Subcutaneous abdominal adipose tissue (tissue), 5 donors: Measurements from ENCODE around the gene ADARB1.

Experiments
- H3K27ac ChIP-seq: one replicate; pipeline ENCODE4 v1.7.0; 2013; ENCODE audit warnings: low read depth, mild to moderate bottlenecking, inconsistent platforms, low read length, moderate library complexity
- H3K27me3 ChIP-seq, 5 donors: one replicate each; pipeline ENCODE4 v1.7.0; 2013; ENCODE audit warnings: low read length in 5 of 5, inconsistent platforms in 1 of 5; ENCODE audit not compliant: control insufficient read depth in 5 of 5, insufficient read depth in 4 of 5
- H3K36me3 ChIP-seq, 5 donors: one replicate each; pipeline ENCODE4 v1.7.0; 2013; ENCODE audit warnings: low read length in 5 of 5; ENCODE audit not compliant: control insufficient read depth in 5 of 5, insufficient read depth in 5 of 5
- H3K4me1 ChIP-seq, 5 donors: one replicate each; pipeline ENCODE4 v1.7.0; 2013; ENCODE audit warnings: low read length in 5 of 5, mild to moderate bottlenecking in 3 of 5, moderate library complexity in 1 of 5; ENCODE audit not compliant: control insufficient read depth in 5 of 5, insufficient read depth in 5 of 5
- H3K4me3 ChIP-seq, 5 donors: one replicate each; pipeline ENCODE4 v1.7.0; 2013; ENCODE audit warnings: low read length in 5 of 5, low read depth in 1 of 5
- H3K9ac ChIP-seq, 5 donors: one replicate each; pipeline ENCODE4 v1.7.0; 2013; ENCODE audit warnings: low read length in 5 of 5, mild to moderate bottlenecking in 4 of 5, moderate library complexity in 3 of 5
- H3K9me3 ChIP-seq, 5 donors: one replicate each; pipeline ENCODE4 v1.7.0; 2013; ENCODE audit warnings: low read length in 5 of 5; ENCODE audit not compliant: control insufficient read depth in 5 of 5
- donor health status: healthy.
- donor health status: healthy.
- donor health status: healthy.
- donor health status: healthy.
- donor health status: healthy.

The ADARB1 gene

DNA sequence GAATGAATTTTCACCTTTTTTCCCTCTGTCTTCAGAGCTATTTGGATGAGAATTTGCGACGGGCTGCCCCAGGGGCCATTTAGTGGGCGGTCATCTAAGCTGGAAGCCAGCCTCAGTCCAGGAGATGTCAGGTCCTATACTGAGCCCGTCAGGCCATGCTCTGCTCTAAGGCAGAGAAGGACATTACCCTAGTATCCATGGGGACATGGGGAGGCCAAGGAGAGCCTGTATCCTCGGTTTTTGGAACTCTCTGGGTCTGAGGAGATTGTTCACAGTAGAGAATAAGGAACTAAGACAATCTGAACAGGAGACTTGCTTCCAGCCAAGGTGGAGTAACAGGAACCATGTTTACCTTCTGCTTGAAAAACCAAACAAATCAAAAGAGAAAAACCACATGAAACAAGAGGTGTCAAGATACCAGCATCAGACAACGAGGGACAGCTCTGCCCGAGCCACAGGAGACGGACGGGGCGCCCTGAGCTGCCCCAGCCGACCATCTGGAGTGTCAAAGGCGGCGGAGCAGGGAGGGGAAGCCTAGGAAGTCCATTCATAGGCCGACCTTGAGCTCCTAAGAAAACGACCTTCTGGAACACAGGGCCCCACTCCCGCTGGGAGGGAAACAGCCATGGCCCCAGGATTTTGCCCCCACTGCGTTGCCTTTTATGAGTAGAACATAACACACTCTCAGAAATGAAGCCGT lies 20.0 kb upstream of the ADARB1 start:
- Histone ChIP-seq H3K9ac (no peak overlapping the region), H3K9me3 (no peaks in the 10 kb centered on the region), H3K27me3 (peaks cover 0 to 15% (median 6%) of the 10 kb centered on the region in 5 donors), H3K4me3 (no peak overlapping the region), H3K4me1 (peaks cover 1 to 20% (median 7%) of the 10 kb centered on the region in 5 donors), H3K36me3 (no peaks in the 10 kb centered on the region), H3K27ac (no peak overlapping the region)

GRCh38 chr21:45054927-45055612 lies 19.3 kb upstream of the ADARB1 start:
- Histone ChIP-seq H3K27me3 (peaks cover 0 to 15% (median 6%) of the 10 kb centered on the region in 5 donors), H3K36me3 (no peaks in the 10 kb centered on the region), H3K9me3 (no peaks in the 10 kb centered on the region), H3K9ac (no peak overlapping the region), H3K4me3 (no peak overlapping the region), H3K27ac (no peak overlapping the region), H3K4me1 (peaks cover 1 to 20% (median 7%) of the 10 kb centered on the region in 5 donors)

GRCh38 chr21:45055861-45056260 lies 18.5 kb upstream of the ADARB1 start:
- Histone ChIP-seq H3K27me3 (peaks cover 0 to 15% (median 6%) of the 10 kb centered on the region in 5 donors), H3K9ac (peak overlapping the region in 1 of 5 donors; percentile 27), H3K4me3 (peak overlapping the region in 2 of 5 donors; percentile 18 to 26), H3K4me1 (peaks cover 1 to 24% (median 7%) of the 10 kb centered on the region in 5 donors), H3K36me3 (no peaks in the 10 kb centered on the region), H3K27ac (no peak overlapping the region), H3K9me3 (no peaks in the 10 kb centered on the region)

GRCh38 chr21:45056296-45056904 lies 18.0 kb upstream of the ADARB1 start:
- Histone ChIP-seq H3K27ac (no peak overlapping the region), H3K4me1 (peaks cover 1 to 28% (median 7%) of the 10 kb centered on the region in 5 donors), H3K36me3 (no peaks in the 10 kb centered on the region), H3K4me3 (peak overlapping the region in 2 of 5 donors; percentile 18 to 26), H3K9ac (no peak overlapping the region), H3K9me3 (no peaks in the 10 kb centered on the region), H3K27me3 (peaks cover 0 to 15% (median 6%) of the 10 kb centered on the region in 5 donors)

GRCh38 chr21:45056917-45057560 lies 17.3 kb upstream of the ADARB1 start:
- Histone ChIP-seq H3K4me1 (peaks cover under 1 to 28% (median 2%) of the 10 kb centered on the region in 5 donors), H3K9ac (no peak overlapping the region), H3K9me3 (no peaks in the 10 kb centered on the region), H3K4me3 (peak overlapping the region in 1 of 5 donors; percentile 26), H3K36me3 (no peaks in the 10 kb centered on the region), H3K27ac (no peak overlapping the region), H3K27me3 (peaks cover 0 to 15% (median 6%) of the 10 kb centered on the region in 5 donors)

GRCh38 chr21:45057886-45058285 lies 16.5 kb upstream of the ADARB1 start:
- Histone ChIP-seq H3K27me3 (peaks cover 0 to 15% (median 6%) of the 10 kb centered on the region in 5 donors), H3K4me3 (no peak overlapping the region), H3K9ac (no peak overlapping the region), H3K4me1 (peaks cover 0 to 28% (median 0%) of the 10 kb centered on the region in 5 donors), H3K36me3 (no peaks in the 10 kb centered on the region), H3K27ac (no peak overlapping the region), H3K9me3 (no peaks in the 10 kb centered on the region)

DNA sequence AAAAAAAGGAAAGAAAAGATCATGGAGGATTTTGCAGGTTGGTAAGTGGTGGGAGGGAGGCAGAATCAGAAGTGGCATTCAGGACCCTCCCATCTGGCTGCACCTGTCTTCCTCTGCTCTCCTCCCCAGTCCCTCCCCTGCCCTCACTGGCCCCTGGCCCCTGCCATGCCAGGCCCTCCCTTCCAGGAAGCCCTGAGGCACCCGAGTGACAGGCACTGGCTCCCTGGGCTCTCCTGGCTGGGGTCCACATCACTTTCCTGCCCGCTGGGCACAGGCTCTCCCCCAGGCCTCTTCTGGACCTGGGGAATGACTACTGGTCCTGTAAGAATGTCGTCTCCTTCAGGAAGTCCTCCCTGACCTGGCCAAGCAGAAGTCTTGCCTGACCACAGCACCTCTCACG lies 15.3 kb upstream of the ADARB1 start:
- H3K9me3 ChIP-seq = no peaks in the 10 kb centered on the region
- H3K36me3 ChIP-seq = no peaks in the 10 kb centered on the region
- H3K9ac ChIP-seq = no peak overlapping the region
- peaks cover 0 to 8% (median 3%) of the 10 kb centered on the region in 5 donors for H3K27me3 ChIP-seq
- H3K4me3 ChIP-seq = no peak overlapping the region
- peaks cover 0 to 31% (median 0%) of the 10 kb centered on the region in 5 donors for H3K4me1 ChIP-seq
- no peak overlapping the region for H3K27ac ChIP-seq

DNA sequence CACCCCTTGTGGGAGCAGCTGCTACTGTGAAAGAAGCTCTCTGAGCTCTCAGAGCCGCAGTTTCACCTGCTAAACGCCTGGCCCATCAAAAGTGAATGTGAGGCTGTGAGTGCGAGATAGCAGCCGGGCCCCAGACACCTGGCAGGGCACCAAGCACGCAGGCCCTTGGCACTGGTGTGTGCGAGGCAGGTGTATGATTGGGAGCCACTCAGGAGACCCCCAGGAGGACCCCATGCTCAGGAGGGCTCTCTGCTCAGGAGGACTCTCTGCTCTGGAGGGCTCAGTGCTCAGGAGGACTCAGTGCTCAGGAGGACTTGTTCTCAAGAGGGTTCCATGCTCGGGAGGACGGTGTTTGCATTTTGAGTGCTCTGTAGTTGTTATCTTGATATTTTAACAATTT lies 14.3 kb upstream of the ADARB1 start:
- Histone ChIP-seq H3K4me3 (no peak overlapping the region), H3K9ac (no peak overlapping the region), H3K36me3 (no peaks in the 10 kb centered on the region), H3K27ac (no peak overlapping the region), H3K27me3 (peaks cover 0 to 3% (median 0%) of the 10 kb centered on the region in 5 donors), H3K9me3 (no peaks in the 10 kb centered on the region), H3K4me1 (peaks cover 0 to 35% (median 0%) of the 10 kb centered on the region in 5 donors)

DNA sequence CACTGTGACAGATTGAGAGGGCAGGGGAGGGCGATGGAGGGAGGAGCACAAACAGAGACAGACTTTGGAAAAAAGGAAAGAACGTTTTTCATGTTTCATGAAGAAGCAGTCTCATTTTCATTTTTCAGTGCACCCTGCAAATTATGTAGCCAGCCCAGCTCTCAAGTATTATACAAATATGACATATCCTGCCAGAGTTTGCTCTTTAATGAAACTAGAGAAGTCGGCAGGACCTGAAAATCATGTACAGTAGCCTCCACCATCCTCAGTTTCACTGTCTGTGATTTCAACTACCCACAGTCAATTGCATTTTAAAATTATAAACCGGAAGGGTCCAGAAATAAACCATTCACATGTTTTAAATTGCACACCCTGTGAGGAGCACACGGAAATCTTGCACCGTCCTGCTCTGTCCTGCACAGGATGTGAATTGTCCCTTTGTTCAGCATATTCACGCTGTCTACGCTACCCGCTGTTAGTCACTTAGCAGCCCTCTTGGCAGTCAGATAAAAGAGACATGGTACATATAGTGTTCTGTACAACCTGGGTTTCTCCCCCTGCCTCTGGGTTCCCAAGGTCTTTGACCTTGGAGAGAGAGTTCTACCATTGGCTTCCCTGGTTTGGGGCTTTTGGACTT lies 13.6 kb upstream of the ADARB1 start:
- Histone ChIP-seq H3K27me3 (peaks cover 0 to 3% (median 0%) of the 10 kb centered on the region in 5 donors), H3K9me3 (no peaks in the 10 kb centered on the region), H3K9ac (no peak overlapping the region), H3K4me3 (no peak overlapping the region), H3K4me1 (peaks cover 0 to 31% (median 0%) of the 10 kb centered on the region in 5 donors), H3K36me3 (no peaks in the 10 kb centered on the region), H3K27ac (no peak overlapping the region)
